GM23338 (cell line): ENCODE measurements around the gene DNAJB6. TPM values are rescaled to one million over a fixed set of nuclear protein-coding genes. Genes with fewer than 3 reads are reported as not detected.

Experiments
- ATAC-seq: fragments of 200-7000 bp; cut with Tn5 transposase; 3 replicates; pipeline ENCODE4 v1.9.1; 2020
- DNase-seq: peaks from one replicate; pipeline ENCODE4 v3.0.0-alpha.2; 2015; ENCODE audit warnings: low spot score
- H2AFZ ChIP-seq: fragments of 200-600 bp; sonication (generic); 2 replicates; pipeline ENCODE4 v1.8.0; 2016; ENCODE audit warnings: antibody characterized with exemption, mild to moderate bottlenecking, moderate library complexity
- H3F3A ChIP-seq: fragments of 200-600 bp; sonication (generic); replicated peaks from 2 replicates; pipeline ENCODE4 v1.8.0; 2017; ENCODE audit warnings: antibody characterized with exemption, mixed run types, low read depth
- H3K27ac ChIP-seq: fragments of 200-600 bp; sonication (generic); 2 replicates; pipeline ENCODE4 v1.6.1; 2016; ENCODE audit warnings: low read depth
- H3K27me3 ChIP-seq: fragments of 200-600 bp; sonication (generic); 2 replicates; pipeline ENCODE4 v1.8.0; 2016; ENCODE audit warnings: mild to moderate bottlenecking, mixed run types, moderate library complexity; ENCODE audit not compliant: insufficient read depth
- H3K36me3 ChIP-seq: fragments of 200-600 bp; sonication (generic); 2 replicates; pipeline ENCODE4 v1.8.0; 2016; ENCODE audit warnings: mild to moderate bottlenecking; ENCODE audit not compliant: insufficient read depth
- H3K4me1 ChIP-seq: fragments of 200-600 bp; sonication (generic); 2 replicates; pipeline ENCODE4 v1.8.0; 2016; ENCODE audit warnings: mild to moderate bottlenecking, moderate library complexity; ENCODE audit not compliant: insufficient read depth
- H3K4me2 ChIP-seq: fragments of 200-600 bp; sonication (generic); 2 replicates; pipeline ENCODE4 v1.7.1; 2017; ENCODE audit warnings: mixed run types
- H3K4me3 ChIP-seq: fragments of 200-600 bp; sonication (generic); 2 replicates; pipeline ENCODE4 v1.6.1; 2016; ENCODE audit warnings: mixed run types
- H3K79me2 ChIP-seq: fragments of 200-600 bp; sonication (generic); replicated peaks from 2 replicates; pipeline ENCODE4 v1.8.0; 2017; ENCODE audit warnings: mild to moderate bottlenecking; ENCODE audit not compliant: insufficient read depth
- H3K9me2 ChIP-seq: fragments of 200-600 bp; sonication (generic); 2 replicates; pipeline ENCODE4 v1.8.0; 2017; ENCODE audit not compliant: insufficient read depth
- H4K20me1 ChIP-seq: fragments of 200-600 bp; sonication (generic); replicated peaks from 2 replicates; pipeline ENCODE4 v1.8.0; 2017; ENCODE audit warnings: mild to moderate bottlenecking; ENCODE audit not compliant: insufficient read depth
- H3K27ac Mint-ChIP-seq: 2 replicates; pipeline ENCODE4 v1.8.0; 2020; ENCODE audit warnings: inconsistent platforms, mild to moderate bottlenecking, moderate library complexity, mixed read lengths
- H3K27me3 Mint-ChIP-seq: 3 replicates; pipeline ENCODE4 v1.8.0; 2022; ENCODE audit warnings: low read depth, mild to moderate bottlenecking, moderate library complexity, mixed read lengths, inconsistent platforms; ENCODE audit not compliant: insufficient read depth, poor library complexity
- H3K36me3 Mint-ChIP-seq: 3 replicates; pipeline ENCODE4 v1.8.0; 2021; ENCODE audit warnings: low read depth, mild to moderate bottlenecking, inconsistent platforms, moderate library complexity, mixed read lengths
- H3K4me1 Mint-ChIP-seq: 3 replicates; pipeline ENCODE4 v1.8.0; 2020; ENCODE audit warnings: mild to moderate bottlenecking, inconsistent platforms, mixed read lengths
- H3K4me3 Mint-ChIP-seq: 3 replicates; pipeline ENCODE4 v1.8.0; 2021; ENCODE audit warnings: moderate library complexity, mild to moderate bottlenecking, inconsistent platforms, mixed read lengths
- H3K9me3 Mint-ChIP-seq: 3 replicates; pipeline ENCODE4 v1.8.0; 2020; ENCODE audit warnings: moderate library complexity, mild to moderate bottlenecking, inconsistent platforms, mixed read lengths
- CREB1 ChIP-seq: fragments of 250-450 bp; sonication (Bioruptor Pico); IDR thresholded peaks from 2 replicates; pipeline ENCODE4 v1.5.0; 2020; ENCODE audit warnings: low read depth, mild to moderate bottlenecking, moderate library complexity
- CTCF ChIP-seq, 2 experiments: fragments of 200-600 bp in 1 of 2; sonication (generic) in 1 of 2; conservative IDR thresholded peaks; 2 replicates each; pipeline versions ENCODE4 v1.5.1 to v1.6.1; 2016 to 2017; ENCODE audit warnings: antibody characterized with exemption in 2 of 2, low read depth in 2 of 2, mild to moderate bottlenecking in 2 of 2, moderate library complexity in 1 of 2
- JUNB ChIP-seq: IDR thresholded peaks from one replicate; pipeline ENCODE4 v1.6.1; 2016; ENCODE audit warnings: antibody characterized with exemption; ENCODE audit not compliant: unreplicated experiment
- NANOG ChIP-seq: IDR thresholded peaks from 2 replicates; pipeline ENCODE4 v1.6.1; 2016; ENCODE audit warnings: antibody characterized with exemption, borderline replicate concordance
- STAT1 ChIP-seq: IDR thresholded peaks from one replicate; pipeline ENCODE4 v1.6.1; 2016; ENCODE audit warnings: antibody characterized with exemption; ENCODE audit not compliant: unreplicated experiment
- ZNF114 ChIP-seq: fragments of 250-450 bp; sonication (Bioruptor Pico); IDR thresholded peaks from 2 replicates; pipeline ENCODE4 v1.5.0; 2020; ENCODE audit warnings: mild to moderate bottlenecking, moderate library complexity
- ZNF331 ChIP-seq: fragments of 250-450 bp; sonication (Bioruptor Pico); IDR thresholded peaks from 2 replicates; pipeline ENCODE4 v1.5.0; 2020; ENCODE audit warnings: low read depth, mild to moderate bottlenecking, moderate library complexity
- ZNF462 ChIP-seq: fragments of 250-450 bp; sonication (Bioruptor Pico); IDR thresholded peaks from 2 replicates; pipeline ENCODE4 v1.5.0; 2020; ENCODE audit warnings: mild to moderate bottlenecking, moderate library complexity
- polyA plus RNA-seq: library from polyadenylated mRNA; unstranded; fragments of >200 nt; fragmentation: Nextera tagmentation; extraction: Ambion mirVana; gene quantifications from 2 replicates; pipeline ENCODE4 v1.2.1, GENCODE V29; 2016
- total RNA-seq: library from RNA; depleted of rRNA; stranded (reverse); fragments of >200 nt; shearing (Covaris generic); gene quantifications from 2 replicates; pipeline ENCODE4 v1.2.3, GENCODE V29; 2014

DNAJB6 gene
- total and polyA plus RNA-seq, 2 experiments from 2014 or later, result 308 to 322 TPM

- peaks cover 24% of the 10 kb centered on the region for H3K4me1 Mint-ChIP-seq
- H3K36me3 ChIP-seq, result peaks cover 69% of the 10 kb centered on the region
Measured at GRCh38 chr7:157370742-157371141, 33.9 kb downstream of the DNAJB6 start.

GRCh38 chr7:157371296-157371695 is 34.5 kb downstream of the DNAJB6 start:
- no peak for DNase-seq
- Histone ChIP-seq H3K4me3 (no peak overlapping the region), H3F3A (peaks cover 50% of the 10 kb centered on the region), H4K20me1 (peaks cover 96% of the 10 kb centered on the region), H3K36me3 (peaks cover 65% of the 10 kb centered on the region), H3K27ac (peak overlapping the region; percentile 79), H3K4me1 (peaks cover 27% of the 10 kb centered on the region), H2AFZ (no peak overlapping the region), H3K27me3 (no peaks in the 10 kb centered on the region), H3K4me2 (no peak overlapping the region), H3K9me2 (no peaks in the 10 kb centered on the region), H3K79me2 (peaks cover 100% of the 10 kb centered on the region)
- no peak for TF ChIP-seq CTCF (conservative IDR thresholded peaks at IDR 0.05; ENCODE audit: low read depth in 2 of 2)
- TF ChIP-seq ZNF462 (CRISPR knock-in tag), result no peak
- TF ChIP-seq STAT1, result no peak
- TF ChIP-seq ZNF331 (CRISPR knock-in tag), result no peak
- TF ChIP-seq JUNB, result no peak
- TF ChIP-seq ZNF114 (CRISPR knock-in tag), result no peak
- TF ChIP-seq CREB1, result no peak
- Mint-ChIP-seq H3K9me3 (no peaks in the 10 kb centered on the region), H3K27ac (no peak overlapping the region), H3K4me1 (peaks cover 27% of the 10 kb centered on the region), H3K4me3 (no peak overlapping the region), H3K36me3 (peaks cover 91% of the 10 kb centered on the region), H3K27me3 (peaks cover 6% of the 10 kb centered on the region)
- peak; percentile 13; the same call in 1 of the 3 replicates for ATAC-seq

More at GRCh38 chr7:157370742-157371141, 33.9 kb downstream of the DNAJB6 start:
- Mint-ChIP-seq H3K9me3 (no peaks in the 10 kb centered on the region), H3K36me3 (peaks cover 91% of the 10 kb centered on the region), H3K27me3 (peaks cover 7% of the 10 kb centered on the region), H3K4me3 (no peak overlapping the region), H3K27ac (0 out of 2 replicates have a peak overlapping the region, but pooled peaks have one; percentile 5)
- peaks cover 100% of the 10 kb centered on the region for H3K79me2 ChIP-seq
- TF ChIP-seq NANOG (no peak), CREB1 (no peak)
- no peak for ATAC-seq
- no peak overlapping the region for H3K4me3 ChIP-seq
- H3K27me3 ChIP-seq, result no peaks in the 10 kb centered on the region
- H3F3A ChIP-seq, result peaks cover 48% of the 10 kb centered on the region
- no peaks in the 10 kb centered on the region for H3K9me2 ChIP-seq
- no peak for DNase-seq
- H3K4me2 ChIP-seq, result no peak overlapping the region
- H2AFZ ChIP-seq, result no peak overlapping the region
- peaks cover 21% of the 10 kb centered on the region for H3K4me1 ChIP-seq
- peak overlapping the region; percentile 79; the same call in 1 of the 2 replicates for H3K27ac ChIP-seq
- H4K20me1 ChIP-seq, result peaks cover 96% of the 10 kb centered on the region
